Heart left ventricle (tissue), 13 donors: Measurements from ENCODE around the gene RMND1.

Experiments
- CTCF ChIP-seq, 12 donors: fragments of 200-600 bp; sonication (generic) in 4 of 12; IDR thresholded peaks; one replicate each; pipeline versions ENCODE4 v1.5.0 to v1.8.0; 2018 to 2022; ENCODE audit warnings: antibody characterized with exemption in 12 of 12, mild to moderate bottlenecking in 5 of 12
- POLR2A ChIP-seq, 2 donors: fragments of 450-650 bp; IDR thresholded peaks; one replicate each; pipeline ENCODE4 v1.6.1; 2017; ENCODE audit warnings: antibody characterized with exemption in 2 of 2, mild to moderate bottlenecking in 2 of 2, moderate library complexity in 2 of 2
- donor health status: ischemic (EF 13 %, LVEDD 7.1; RV severe dilation, severe dysfunction).
- donor health status: DM: no; HTN: yes; CAD: no.
- donor health status: DM: no; HTN: no; CAD: no.
- donor health status: ischemic (EF 25% LVEDD 6.9; RV normal size, moderate dysfunction).
- donor health status: ischemic (EF 25% LVEDD 5.7; RV mildly dilated, moderate dysfunction).
- donor health status: ischemic (EF 35%, LVEDD 5.7; RV mildly dilated, moderate dysfunction).
- donor health status: nonischemic (EF 11% LVEDD 7.7; RV severe dilation, severe dysfunction).
- donor health status: DM: yes; HTN: yes; CAD: no.
- donor health status: PGD.
- donor health status: ischemic (EF 29% LVEDD 5.4; RV normal size, mild dysfunction).
- donor health status: nonischemic (EF 23%, LVEDD 6.1; RV moderate dilation, normal function).

GRCh38 chr6:151425561-151425960 is 26.4 kb downstream of the RMND1 start:
- TF ChIP-seq POLR2A (IDR thresholded peaks at IDR 0.05) (no peak), CTCF (IDR thresholded peaks at IDR 0.05) (no peak)
